Esophagus squamous epithelium (tissue), 5 donors: Measurements from ENCODE around the gene USP10. TPM values are rescaled to one million over a fixed set of nuclear protein-coding genes. Genes with fewer than 3 reads are reported as not detected.

Source experiments
- DNase-seq: peaks from one replicate; lab custom pipeline; 2025; lab: John Stamatoyannopoulos, UW
- H3K27ac ChIP-seq, 4 donors: fragments of 200-600 bp; sonication (generic); one replicate each; pipeline ENCODE4 v1.5.1; 2016 to 2019; ENCODE audit warnings: mild to moderate bottlenecking in 1 of 4
- H3K27me3 ChIP-seq, 4 donors: fragments of 200-600 bp; sonication (generic); 1 replicate in 3 of 4; 2 replicates in 1 of 4; pipeline versions ENCODE4 v1.5.1 to v1.6.0; 2017 to 2021; ENCODE audit warnings: antibody characterized with exemption in 1 of 4
- H3K36me3 ChIP-seq, 3 donors: fragments of 200-600 bp; sonication (generic); one replicate each; pipeline ENCODE4 v1.5.1; 2016 to 2019
- H3K4me1 ChIP-seq, 3 donors: fragments of 200-600 bp; sonication (generic); one replicate each; pipeline ENCODE4 v1.5.1; 2017 to 2019
- H3K4me3 ChIP-seq, 4 donors: fragments of 200-600 bp; sonication (generic); 1 replicate in 3 of 4; 2 replicates in 1 of 4; pipeline ENCODE4 v1.5.1; 2016 to 2019; ENCODE audit warnings: mild to moderate bottlenecking in 2 of 4, moderate library complexity in 1 of 4
- H3K9me3 ChIP-seq, 3 donors: fragments of 200-600 bp; sonication (generic); one replicate each; pipeline ENCODE4 v1.5.1; 2016 to 2019
- POLR2A ChIP-seq, 4 donors: fragments of 450-650 bp; IDR thresholded peaks; one replicate each; pipeline ENCODE4 v1.6.1; 2017; ENCODE audit warnings: antibody characterized with exemption in 4 of 4, mild to moderate bottlenecking in 4 of 4, moderate library complexity in 3 of 4
- WGBS, 2 donors: methylation state at CpG; one replicate each; pipeline ENCODE4 v1.1.5; 2018; 5-methylcytosine and 5-hydroxymethylcytosine counted together
- intact Hi-C: fragments of 100-400 bp; cut with DNase I; formaldehyde crosslinking; loops from one replicate; pipeline ENCODE4 v1.15.0; 2022
- total RNA-seq, 4 donors: library from RNA; depleted of rRNA; stranded (reverse); fragments of >200 nt; gene quantifications; one replicate each; pipeline ENCODE4 v1.1.0, GENCODE V29; 2016
- TF ChIP-seq, protein P1 (sequence below), 6 experiments: fragments of 450-650 bp in 4 of 6; fragments of 200-600 bp in 2 of 6; sonication (generic) in 2 of 6; IDR thresholded peaks; one replicate each; pipeline ENCODE4 v1.5.1; 2016 to 2019; ENCODE audit warnings: antibody characterized with exemption in 6 of 6, mild to moderate bottlenecking in 4 of 6, moderate library complexity in 4 of 6
- donor health status: DM: yes; HTN: yes; CAD: no.

USP10 gene
- total RNA-seq, 4 donors from 2014 or later: 44.7 to 71.5 (median 56.0) TPM

DNA sequence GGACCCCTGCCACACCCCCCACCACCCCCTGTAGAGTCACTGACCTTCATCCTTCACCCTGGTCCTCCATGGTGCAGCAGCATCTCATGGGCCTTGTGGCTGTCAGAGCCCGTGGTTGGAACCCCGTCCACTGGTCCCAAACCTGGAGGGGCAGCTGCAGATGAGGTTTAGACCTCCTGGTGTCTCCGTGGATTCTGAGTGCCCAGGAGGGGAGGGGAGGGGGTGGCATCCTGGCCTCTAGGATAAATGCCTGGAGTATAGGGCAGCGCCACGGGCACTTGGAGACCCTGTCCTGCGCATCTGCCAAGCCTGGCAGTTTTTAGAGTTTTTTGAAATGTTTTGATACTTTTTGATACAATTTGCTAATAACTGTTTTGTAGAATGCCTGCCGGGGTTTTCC, 34.0 kb upstream of the USP10 start:
- WGBS, 2 donors: 75 to 92% methylated on average over 2 to 4 of the region's 7 CpGs
- no peak for TF ChIP-seq POLR2A (IDR thresholded peaks at IDR 0.05)
- TF ChIP-seq, protein P1, sequence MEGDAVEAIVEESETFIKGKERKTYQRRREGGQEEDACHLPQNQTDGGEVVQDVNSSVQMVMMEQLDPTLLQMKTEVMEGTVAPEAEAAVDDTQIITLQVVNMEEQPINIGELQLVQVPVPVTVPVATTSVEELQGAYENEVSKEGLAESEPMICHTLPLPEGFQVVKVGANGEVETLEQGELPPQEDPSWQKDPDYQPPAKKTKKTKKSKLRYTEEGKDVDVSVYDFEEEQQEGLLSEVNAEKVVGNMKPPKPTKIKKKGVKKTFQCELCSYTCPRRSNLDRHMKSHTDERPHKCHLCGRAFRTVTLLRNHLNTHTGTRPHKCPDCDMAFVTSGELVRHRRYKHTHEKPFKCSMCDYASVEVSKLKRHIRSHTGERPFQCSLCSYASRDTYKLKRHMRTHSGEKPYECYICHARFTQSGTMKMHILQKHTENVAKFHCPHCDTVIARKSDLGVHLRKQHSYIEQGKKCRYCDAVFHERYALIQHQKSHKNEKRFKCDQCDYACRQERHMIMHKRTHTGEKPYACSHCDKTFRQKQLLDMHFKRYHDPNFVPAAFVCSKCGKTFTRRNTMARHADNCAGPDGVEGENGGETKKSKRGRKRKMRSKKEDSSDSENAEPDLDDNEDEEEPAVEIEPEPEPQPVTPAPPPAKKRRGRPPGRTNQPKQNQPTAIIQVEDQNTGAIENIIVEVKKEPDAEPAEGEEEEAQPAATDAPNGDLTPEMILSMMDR (IDR thresholded peaks at IDR 0.05): no peak
- H3K27ac ChIP-seq: no peak overlapping the region
- no peaks in the 10 kb centered on the region for H3K9me3 ChIP-seq
- H3K27me3 ChIP-seq: no peaks in the 10 kb centered on the region
- no peak for DNase-seq
- no peak overlapping the region for H3K4me3 ChIP-seq
- peaks cover 20 to 78% (median 36%) of the 10 kb centered on the region in 3 donors for H3K36me3 ChIP-seq
- intact Hi-C loops: no loop called here
- H3K4me1 ChIP-seq: no peaks in the 10 kb centered on the region

DNA sequence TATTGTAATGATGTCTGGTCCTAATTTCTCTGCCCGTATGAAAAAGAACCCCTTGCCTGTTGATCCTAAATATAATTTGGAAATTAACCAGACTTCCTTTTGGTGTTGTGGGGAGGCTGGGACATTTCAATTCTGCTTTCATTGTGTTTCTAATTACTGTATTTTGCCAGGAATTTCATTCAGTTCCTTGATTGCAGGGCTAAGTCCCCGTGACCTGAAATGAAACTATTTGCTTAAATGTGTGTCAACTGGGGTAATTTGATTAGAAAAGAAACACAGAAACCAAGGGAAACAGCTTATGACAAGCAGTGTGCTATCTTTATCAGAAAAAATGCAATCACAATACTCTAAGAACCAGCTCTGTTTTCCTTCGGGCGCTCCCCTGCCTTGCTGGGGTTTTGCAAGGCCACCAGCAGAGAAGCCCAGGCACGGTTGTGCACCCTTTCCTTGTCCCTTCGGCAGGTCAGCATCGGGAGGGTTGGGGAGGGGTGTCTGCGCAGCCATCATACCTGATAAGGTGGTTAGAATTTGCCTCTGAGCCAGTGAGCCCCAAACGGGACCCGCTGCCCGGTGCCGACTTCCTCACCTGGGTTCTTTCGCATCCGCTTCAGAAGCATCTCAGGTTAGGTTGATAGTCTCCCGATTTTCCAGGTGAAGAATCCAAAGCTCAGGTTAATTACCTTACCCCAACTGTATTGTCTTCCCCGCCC, 32.0 kb upstream of the USP10 start:
- Histone ChIP-seq H3K4me1 (peaks cover 0 to 7% (median 0%) of the 10 kb centered on the region in 3 donors), H3K27ac (no peak overlapping the region), H3K4me3 (no peak overlapping the region), H3K36me3 (peaks cover 6 to 59% (median 19%) of the 10 kb centered on the region in 3 donors), H3K27me3 (no peaks in the 10 kb centered on the region), H3K9me3 (no peaks in the 10 kb centered on the region)
- TF ChIP-seq, protein P1 (IDR thresholded peaks at IDR 0.05): no peak
- no peak for TF ChIP-seq POLR2A (IDR thresholded peaks at IDR 0.05)
- DNase-seq: no peak
- 76 to 87% methylated on average over 10 to 14 of the region's 16 CpGs for WGBS, 2 donors
- intact Hi-C loops: no loop called here

- intact Hi-C loops: loop anchor here (5.0 kb wide), 1 partner anchor 52 kb away; no protein-coding TSS in a partner anchor
- Histone ChIP-seq H3K27ac (no peak overlapping the region), H3K9me3 (no peaks in the 10 kb centered on the region), H3K36me3 (peaks cover 0 to 36% (median 8%) of the 10 kb centered on the region in 3 donors), H3K27me3 (no peaks in the 10 kb centered on the region), H3K4me3 (no peak overlapping the region), H3K4me1 (peaks cover 0 to 7% (median 0%) of the 10 kb centered on the region in 3 donors)
- 73 to 90% methylated on average over 7 to 12 of the region's 12 CpGs for WGBS, 2 donors
- TF ChIP-seq, protein P1 (IDR thresholded peaks at IDR 0.05): no peak
- TF ChIP-seq POLR2A (IDR thresholded peaks at IDR 0.05): no peak
- no peak for DNase-seq
These were observed 29.7 kb upstream of the USP10 start for GRCh38 chr16:84670063-84670462.

GRCh38 chr16:84672276-84673202, 27.3 kb upstream of the USP10 start:
- Histone ChIP-seq H3K4me3 (no peak overlapping the region), H3K36me3 (peaks cover 0 to 13% (median 0%) of the 10 kb centered on the region in 3 donors), H3K9me3 (no peaks in the 10 kb centered on the region), H3K27me3 (peaks cover 0 to 5% (median 0%) of the 10 kb centered on the region in 4 donors), H3K27ac (no peak overlapping the region), H3K4me1 (peaks cover 0 to 7% (median 0%) of the 10 kb centered on the region in 3 donors)
- peak; percentile 15 for DNase-seq
- no peak for TF ChIP-seq POLR2A (IDR thresholded peaks at IDR 0.05)
- TF ChIP-seq, protein P1 (IDR thresholded peaks at IDR 0.05): peak; percentile 87 to 93 (median 90)
- intact Hi-C loops: loop anchor here (5.0 kb wide), 1 partner anchor 50 kb away; no protein-coding TSS in a partner anchor
- WGBS, 2 donors: 33 to 40% methylated on average over 16 to 23 of the region's 26 CpGs
